ENCODE results near the gene DAPK1. TPM values are rescaled to one million over a fixed set of nuclear protein-coding genes. Genes with fewer than 3 reads are reported as not detected.

DAPK1 gene
- polyA plus RNA-seq, 1 of the 3 experiments (the other 2 are of a cell fraction): 0.61 TPM

DNA sequence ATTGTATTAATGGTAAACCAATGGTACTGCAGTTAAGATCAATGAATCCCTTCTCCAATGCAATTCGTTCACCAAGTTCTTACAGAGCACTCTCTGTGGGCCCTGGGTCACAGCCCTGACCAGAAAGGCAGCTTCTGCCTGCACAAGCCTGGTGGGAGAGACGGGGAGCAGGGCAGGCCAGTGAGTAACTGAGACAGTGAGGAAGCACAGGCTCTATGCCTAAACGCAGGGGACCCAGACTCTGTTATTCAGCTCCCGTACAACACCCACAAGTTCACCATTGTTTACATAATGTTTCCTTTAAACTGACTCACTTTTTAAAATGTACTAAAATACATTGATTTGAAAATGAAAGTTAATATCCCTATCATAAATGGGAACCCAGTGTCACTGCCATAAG is 187.8 kb downstream of the DAPK1 start:
- H3K9me3 ChIP-seq: no peaks in the 10 kb centered on the region
- TF ChIP-seq FOXM1 (IDR thresholded peaks at IDR 0.05; ENCODE audit: low read depth) (no peak), GATA2 (CRISPR knock-in tag; IDR thresholded peaks at IDR 0.05) (no peak), YY1 (IDR thresholded peaks at IDR 0.05; ENCODE audit: low read depth) (no peak), SMC3 (IDR thresholded peaks at IDR 0.05; ENCODE audit: low read depth, low read length) (no peak), EP300 (IDR thresholded peaks at IDR 0.05; ENCODE audit: borderline replicate concordance in 1 of 2, low read depth in 1 of 2, low read length in 1 of 2) (no peak), NFIC (IDR thresholded peaks at IDR 0.05; ENCODE audit: borderline replicate concordance) (no peak), RFX5 (IDR thresholded peaks at IDR 0.05; ENCODE audit: low read length) (no peak)
- TF ChIP-seq, protein P1, sequence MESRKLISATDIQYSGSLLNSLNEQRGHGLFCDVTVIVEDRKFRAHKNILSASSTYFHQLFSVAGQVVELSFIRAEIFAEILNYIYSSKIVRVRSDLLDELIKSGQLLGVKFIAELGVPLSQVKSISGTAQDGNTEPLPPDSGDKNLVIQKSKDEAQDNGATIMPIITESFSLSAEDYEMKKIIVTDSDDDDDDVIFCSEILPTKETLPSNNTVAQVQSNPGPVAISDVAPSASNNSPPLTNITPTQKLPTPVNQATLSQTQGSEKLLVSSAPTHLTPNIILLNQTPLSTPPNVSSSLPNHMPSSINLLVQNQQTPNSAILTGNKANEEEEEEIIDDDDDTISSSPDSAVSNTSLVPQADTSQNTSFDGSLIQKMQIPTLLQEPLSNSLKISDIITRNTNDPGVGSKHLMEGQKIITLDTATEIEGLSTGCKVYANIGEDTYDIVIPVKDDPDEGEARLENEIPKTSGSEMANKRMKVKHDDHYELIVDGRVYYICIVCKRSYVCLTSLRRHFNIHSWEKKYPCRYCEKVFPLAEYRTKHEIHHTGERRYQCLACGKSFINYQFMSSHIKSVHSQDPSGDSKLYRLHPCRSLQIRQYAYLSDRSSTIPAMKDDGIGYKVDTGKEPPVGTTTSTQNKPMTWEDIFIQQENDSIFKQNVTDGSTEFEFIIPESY (IDR thresholded peaks at IDR 0.05; ENCODE audit: borderline replicate concordance, low read depth): no peak
- TF ChIP-seq, protein P2, sequence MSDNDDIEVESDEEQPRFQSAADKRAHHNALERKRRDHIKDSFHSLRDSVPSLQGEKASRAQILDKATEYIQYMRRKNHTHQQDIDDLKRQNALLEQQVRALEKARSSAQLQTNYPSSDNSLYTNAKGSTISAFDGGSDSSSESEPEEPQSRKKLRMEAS (IDR thresholded peaks at IDR 0.05; ENCODE audit: low read depth): no peak
- TF ChIP-seq, protein P3, sequence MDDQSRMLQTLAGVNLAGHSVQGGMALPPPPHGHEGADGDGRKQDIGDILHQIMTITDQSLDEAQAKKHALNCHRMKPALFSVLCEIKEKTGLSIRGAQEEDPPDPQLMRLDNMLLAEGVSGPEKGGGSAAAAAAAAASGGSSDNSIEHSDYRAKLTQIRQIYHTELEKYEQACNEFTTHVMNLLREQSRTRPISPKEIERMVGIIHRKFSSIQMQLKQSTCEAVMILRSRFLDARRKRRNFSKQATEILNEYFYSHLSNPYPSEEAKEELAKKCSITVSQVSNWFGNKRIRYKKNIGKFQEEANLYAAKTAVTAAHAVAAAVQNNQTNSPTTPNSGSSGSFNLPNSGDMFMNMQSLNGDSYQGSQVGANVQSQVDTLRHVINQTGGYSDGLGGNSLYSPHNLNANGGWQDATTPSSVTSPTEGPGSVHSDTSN (IDR thresholded peaks at IDR 0.05): no peak
- TF ChIP-seq, protein P4, sequence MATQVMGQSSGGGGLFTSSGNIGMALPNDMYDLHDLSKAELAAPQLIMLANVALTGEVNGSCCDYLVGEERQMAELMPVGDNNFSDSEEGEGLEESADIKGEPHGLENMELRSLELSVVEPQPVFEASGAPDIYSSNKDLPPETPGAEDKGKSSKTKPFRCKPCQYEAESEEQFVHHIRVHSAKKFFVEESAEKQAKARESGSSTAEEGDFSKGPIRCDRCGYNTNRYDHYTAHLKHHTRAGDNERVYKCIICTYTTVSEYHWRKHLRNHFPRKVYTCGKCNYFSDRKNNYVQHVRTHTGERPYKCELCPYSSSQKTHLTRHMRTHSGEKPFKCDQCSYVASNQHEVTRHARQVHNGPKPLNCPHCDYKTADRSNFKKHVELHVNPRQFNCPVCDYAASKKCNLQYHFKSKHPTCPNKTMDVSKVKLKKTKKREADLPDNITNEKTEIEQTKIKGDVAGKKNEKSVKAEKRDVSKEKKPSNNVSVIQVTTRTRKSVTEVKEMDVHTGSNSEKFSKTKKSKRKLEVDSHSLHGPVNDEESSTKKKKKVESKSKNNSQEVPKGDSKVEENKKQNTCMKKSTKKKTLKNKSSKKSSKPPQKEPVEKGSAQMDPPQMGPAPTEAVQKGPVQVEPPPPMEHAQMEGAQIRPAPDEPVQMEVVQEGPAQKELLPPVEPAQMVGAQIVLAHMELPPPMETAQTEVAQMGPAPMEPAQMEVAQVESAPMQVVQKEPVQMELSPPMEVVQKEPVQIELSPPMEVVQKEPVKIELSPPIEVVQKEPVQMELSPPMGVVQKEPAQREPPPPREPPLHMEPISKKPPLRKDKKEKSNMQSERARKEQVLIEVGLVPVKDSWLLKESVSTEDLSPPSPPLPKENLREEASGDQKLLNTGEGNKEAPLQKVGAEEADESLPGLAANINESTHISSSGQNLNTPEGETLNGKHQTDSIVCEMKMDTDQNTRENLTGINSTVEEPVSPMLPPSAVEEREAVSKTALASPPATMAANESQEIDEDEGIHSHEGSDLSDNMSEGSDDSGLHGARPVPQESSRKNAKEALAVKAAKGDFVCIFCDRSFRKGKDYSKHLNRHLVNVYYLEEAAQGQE (IDR thresholded peaks at IDR 0.05; ENCODE audit: low read depth, low read length): no peak
- H3K79me2 ChIP-seq (ENCODE audit: insufficient read depth): no peaks in the 10 kb centered on the region
- POLR2A ChIA-PET: no interaction called here
- H3K9me2 ChIP-seq: no peaks in the 10 kb centered on the region
- no peak overlapping the region for H3K4me3 ChIP-seq (ENCODE audit: low read depth in 2 of 2, low read length in 1 of 2)
- CTCF ChIA-PET: interaction anchor here (0.8 to 3.3 kb wide), 13 partner anchors 10 to 321 kb away, joined by 3 to 44 read pairs (median 6); no protein-coding TSS in a partner anchor
- no peaks in the 10 kb centered on the region for H3K36me3 ChIP-seq (replicated peaks in 1 of 2; ENCODE audit: control insufficient read depth in 1 of 2, insufficient read depth in 2 of 2, low read length in 1 of 2)
- H3K9ac ChIP-seq: no peak overlapping the region
- H3K27me3 ChIP-seq (ENCODE audit: insufficient read depth): no peaks in the 10 kb centered on the region
- H2AFZ ChIP-seq (ENCODE audit: low read depth): no peak overlapping the region
- no peak overlapping the region for H3K27ac ChIP-seq (ENCODE audit: low read depth in 2 of 2, low read length in 1 of 2)
- H3K4me2 ChIP-seq: no peak overlapping the region
- no peaks in the 10 kb centered on the region for H3F3A ChIP-seq (replicated peaks; ENCODE audit: insufficient read depth)
- 64% methylated on average over 4 of the region's 4 CpGs for WGBS (ENCODE audit: low lambda C conversion rate)
- no peaks in the 10 kb centered on the region for H3K4me1 ChIP-seq (ENCODE audit: control insufficient read depth in 1 of 2, insufficient read depth in 2 of 2, low read depth in 1 of 2, low read length in 1 of 2)
- no peaks in the 10 kb centered on the region for H4K20me1 ChIP-seq (ENCODE audit: insufficient read depth)
- DNase-seq: no peak

Measured in SK-N-SH (cell line).